K562 (cell line): ENCODE results near the gene PLCB1. TPM values are rescaled to one million over a fixed set of nuclear protein-coding genes. Genes with fewer than 3 reads are reported as not detected.

Source experiments
- ATAC-seq: fragments of 200-7000 bp; cut with Tn5 transposase; 3 replicates; pipeline ENCODE4 v1.9.1; 2020; ENCODE audit warnings: moderate library complexity
- BruUV-seq: library from RNA; stranded (reverse); fragments of 400-500 nt; replicated peaks from 2 replicates; lab custom pipeline; 2021; lab: Mats Ljungman, UMichigan
- CTCF ChIA-PET: fragments of 300-600 bp; formaldehyde crosslinking; extraction: SDS; loops from one replicate; lab custom pipeline; 2021; ENCODE audit warnings: low intra/inter-chr PET ratio; lab: Yijun Ruan, JAX
- POLR2A ChIA-PET: fragments of 300-600, 350-650 bp; sonication (Branson Sonifier 250); formaldehyde crosslinking; extraction: SDS; loops from one replicate; lab custom pipeline; 2021; ENCODE audit warnings: antibody characterized with exemption, inconsistent platforms; lab: Yijun Ruan, JAX
- DNase-seq, 4 experiments: peaks; one replicate each; pipeline versions ENCODE4 v3.0.0 to v3.0.0-alpha.2; 2011 to 2018; ENCODE audit warnings: low spot score in 3 of 4, mixed read lengths in 3 of 4; ENCODE audit errors: extremely low read depth in 1 of 4
- FAIRE-seq: peaks from 2 replicates; lab custom pipeline; 2011; peaks lifted over from hg19 to GRCh38; lab: Jason Lieb, UNC
- H2AFZ ChIP-seq: 2 replicates; pipeline ENCODE4 v1.6.0; 2011; ENCODE audit warnings: low read depth, low read length, control low read depth, inconsistent platforms
- H3K27ac ChIP-seq: fragments of 200-600 bp; 3 replicates; pipeline ENCODE4 v1.8.0; 2011; ENCODE audit warnings: low read depth, mild to moderate bottlenecking, control low read depth, inconsistent platforms, low read length, moderate library complexity, mixed read lengths; ENCODE audit errors: extremely low read depth
- H3K27me3 ChIP-seq, 2 experiments: fragments of 300-600 bp in 1 of 2; 2 replicates in 1 of 2; 3 replicates in 1 of 2; pipeline versions ENCODE4 v1.6.0 to v1.8.0; 2011; ENCODE audit warnings: inconsistent platforms in 2 of 2, low read length in 2 of 2, mild to moderate bottlenecking in 1 of 2, mixed read lengths in 1 of 2, moderate library complexity in 1 of 2; ENCODE audit not compliant: control insufficient read depth in 2 of 2, insufficient read depth in 2 of 2
- H3K36me3 ChIP-seq: fragments of 300-600 bp; 3 replicates; pipeline ENCODE4 v1.8.0; 2011; ENCODE audit warnings: mild to moderate bottlenecking, low read length, inconsistent platforms; ENCODE audit not compliant: control insufficient read depth, insufficient read depth
- H3K4me1 ChIP-seq, 2 experiments: fragments of 200-600 bp in 1 of 2; replicated peaks in 1 of 2; 2 replicates in 1 of 2; 3 replicates in 1 of 2; pipeline versions ENCODE4 v1.5.1 to v1.8.0; 2011; ENCODE audit warnings: inconsistent platforms in 2 of 2, low read length in 2 of 2, mild to moderate bottlenecking in 1 of 2, mixed read lengths in 1 of 2, moderate library complexity in 1 of 2; ENCODE audit not compliant: control insufficient read depth in 2 of 2, insufficient read depth in 2 of 2
- H3K4me2 ChIP-seq: 2 replicates; pipeline ENCODE4 v1.6.1; 2011; ENCODE audit warnings: low read length, control low read depth, inconsistent platforms, mixed read lengths; ENCODE audit not compliant: insufficient read depth
- H3K4me3 ChIP-seq: fragments of 200-600 bp; sonication (generic), shearing (Covaris generic); 2 replicates; pipeline ENCODE4 v1.5.1; 2016; ENCODE audit warnings: control low read depth, inconsistent platforms
- H3K79me2 ChIP-seq: fragments of 200-600 bp; 3 replicates; pipeline ENCODE4 v1.8.0; 2011; ENCODE audit warnings: low read length, inconsistent platforms; ENCODE audit not compliant: control insufficient read depth, insufficient read depth
- H3K9ac ChIP-seq, 2 experiments: 2 replicates each; pipeline versions ENCODE4 v1.6.0 to v1.6.1; 2011; ENCODE audit warnings: low read depth in 2 of 2, low read length in 2 of 2, control low read depth in 1 of 2, inconsistent platforms in 1 of 2, mild to moderate bottlenecking in 1 of 2, mixed read lengths in 1 of 2; ENCODE audit not compliant: insufficient read depth in 1 of 2
- H3K9me1 ChIP-seq: one replicate; pipeline ENCODE4 v1.6.0; 2011; ENCODE audit warnings: inconsistent platforms, mild to moderate bottlenecking, low read length, moderate library complexity; ENCODE audit not compliant: control insufficient read depth, insufficient read depth
- H3K9me3 ChIP-seq: replicated peaks from 2 replicates; pipeline ENCODE4 v1.5.1; 2011; ENCODE audit warnings: low read depth, low read length, inconsistent platforms; ENCODE audit not compliant: control insufficient read depth, insufficient read depth
- H4K20me1 ChIP-seq: replicated peaks from 2 replicates; pipeline ENCODE4 v1.6.1; 2011; ENCODE audit warnings: low read length, inconsistent platforms, mixed read lengths; ENCODE audit not compliant: control insufficient read depth, insufficient read depth
- ARID3B ChIP-seq: fragments of 250-450 bp; sonication (Bioruptor Pico); IDR thresholded peaks from 2 replicates; pipeline ENCODE4 v1.4.0; 2020; ENCODE audit warnings: borderline replicate concordance
- ATF6 ChIP-seq: sonication (generic); formaldehyde crosslinking; IDR thresholded peaks from 2 replicates; pipeline ENCODE4 v1.4.0; 2020; ENCODE audit warnings: mild to moderate bottlenecking, missing genetic modification reagents
- ETV5 ChIP-seq: sonication (generic); formaldehyde crosslinking; IDR thresholded peaks from 2 replicates; pipeline ENCODE4 v1.4.0; 2020; ENCODE audit warnings: low read depth, mild to moderate bottlenecking, missing genetic modification reagents
- FOXK1 ChIP-seq: sonication (generic); formaldehyde crosslinking; IDR thresholded peaks from 2 replicates; pipeline ENCODE4 v1.8.0; 2022; ENCODE audit warnings: missing genetic modification reagents, mild to moderate bottlenecking, borderline replicate concordance
- HNRNPLL ChIP-seq: fragments of 200-400 bp; formaldehyde crosslinking; IDR thresholded peaks from 2 replicates; pipeline ENCODE4 v1.6.1; 2017; ENCODE audit warnings: low read length, low read depth, mild to moderate bottlenecking; ENCODE audit not compliant: poor library complexity, severe bottlenecking
- KDM1A ChIP-seq, 2 experiments: fragments of 450-650 bp; IDR thresholded peaks; 2 replicates each; pipeline ENCODE4 v1.6.1; 2016; ENCODE audit warnings: mild to moderate bottlenecking in 2 of 2
- MXD1 ChIP-seq: fragments of 250-450 bp; sonication (Bioruptor Pico); IDR thresholded peaks from 2 replicates; pipeline ENCODE4 v1.8.0; 2021; ENCODE audit warnings: borderline replicate concordance, mild to moderate bottlenecking, moderate library complexity; ENCODE audit not compliant: poor library complexity, severe bottlenecking
- PHB2 ChIP-seq: fragments of 450-650 bp; IDR thresholded peaks from 2 replicates; pipeline ENCODE4 v1.6.1; 2017; ENCODE audit warnings: low read depth
- SIX5 ChIP-seq, 2 experiments: IDR thresholded peaks; 2 replicates each; pipeline ENCODE4 v1.6.1; 2011; ENCODE audit warnings: low read length in 2 of 2, borderline replicate concordance in 1 of 2, low read depth in 1 of 2, mild to moderate bottlenecking in 1 of 2, moderate library complexity in 1 of 2; ENCODE audit not compliant: insufficient read depth in 1 of 2
- ZNF41 ChIP-seq: fragments of 250-450 bp; sonication (Bioruptor Pico); conservative IDR thresholded peaks from 2 replicates; pipeline ENCODE4 v1.4.0; 2020; ENCODE audit warnings: mild to moderate bottlenecking
- ZNF436 ChIP-seq: fragments of 250-450, 450-650 bp; sonication (Bioruptor Pico); formaldehyde crosslinking; IDR thresholded peaks from 2 replicates; pipeline ENCODE4 v1.7.0; 2020; ENCODE audit warnings: mild to moderate bottlenecking
- ZNF75A ChIP-seq: fragments of 450-650 bp; formaldehyde crosslinking; IDR thresholded peaks from 2 replicates; pipeline ENCODE4 v1.4.0; 2020; ENCODE audit warnings: mild to moderate bottlenecking
- WGBS: fragments of 100-300 bp; shearing (Covaris generic); methylation state at CpG from one replicate; pipeline ENCODE4 v1.1.6; 2016; ENCODE audit warnings: low coverage, mixed read lengths; ENCODE audit not compliant: insufficient coverage; ENCODE audit errors: missing lambda C conversion rate; 5-methylcytosine and 5-hydroxymethylcytosine counted together
- in situ Hi-C: fragments of 300-500 bp; cut with MboI; formaldehyde crosslinking; loops from 4 replicates; pipeline ENCODE4 v1.15.0; 2018; ENCODE audit warnings: inconsistent platforms, mixed read lengths
- intact Hi-C: fragments of 100-400 bp; cut with micrococcal nuclease; formaldehyde crosslinking; loops from 2 replicates; pipeline ENCODE4 v1.14.2; 2022
- polyA plus RNA-seq, 8 experiments: library from polyadenylated mRNA; depleted of rRNA in 4 of 8; stranded (reverse) in 5 of 8; unstranded in 3 of 8; fragments of >200 nt; fragmentation: Nextera tagmentation in 2 of 8; fragmentation: Illumina TruSeq in 1 of 8; extraction: Ambion mirVana in 2 of 8; extraction: Trizol in 1 of 8; gene quantifications; 2 replicates each; pipeline versions ENCODE4 v1.2.1 to v1.2.3, GENCODE V29; 2011 to 2014; ENCODE audit warnings: inconsistent platforms in 1 of 8, missing spikeins in 1 of 8
- total RNA-seq, 7 experiments: library from RNA; depleted of rRNA in 6 of 7; stranded (reverse); fragments of >200 nt in 6 of 7; fragmentation: Illumina TruSeq in 2 of 7; extraction: Trizol in 2 of 7; gene quantifications; 2 replicates each; pipeline versions ENCODE4 v1.2.1 to v1.2.3, GENCODE V29; 2011 to 2021; ENCODE audit warnings: low replicate concordance in 1 of 7

PLCB1 gene
- total and polyA plus RNA-seq, 9 of the 15 experiments (the other 6 are each of a cell fraction or from before 2014, with no cell fraction given) = 0.34 to 3.1 (median 1.3) TPM

- H3K27me3 ChIP-seq = no peaks in the 10 kb centered on the region
- no peak for ATAC-seq
- in situ Hi-C loops = no loop called here
- TF ChIP-seq MXD1 (no peak), ZNF75A (CRISPR knock-in tag) (no peak), HNRNPLL (no peak), PHB2 (no peak), ZNF436 (CRISPR knock-in tag) (no peak), KDM1A (IDR thresholded peaks at IDR 0.05) (no peak), ARID3B (no peak), SIX5 (IDR thresholded peaks at IDR 0.05; ENCODE audit: borderline replicate concordance in 1 of 2, insufficient read depth in 1 of 2, low read depth in 1 of 2, low read length in 2 of 2) (no peak), ZNF41 (CRISPR knock-in tag) (no peak), FOXK1 (CRISPR knock-in tag) (no peak), ATF6 (CRISPR knock-in tag) (no peak), ETV5 (CRISPR knock-in tag) (no peak)
- TF ChIP-seq, all 486 proteins: peak for 0
- no peak for DNase-seq
- H3K4me2 ChIP-seq = no peak overlapping the region
- no peak overlapping the region for H2AFZ ChIP-seq
- H3K9me1 ChIP-seq = no peaks in the 10 kb centered on the region
- H3K9ac ChIP-seq = no peak overlapping the region
- no peaks in the 10 kb centered on the region for H3K9me3 ChIP-seq
- FAIRE-seq = no peak
- no peaks in the 10 kb centered on the region for H4K20me1 ChIP-seq
- ChIA-PET CTCF (no interaction called here), POLR2A (no interaction called here)
- BruUV-seq = no TSS peak
- H3K36me3 ChIP-seq = no peaks in the 10 kb centered on the region
- WGBS = 0% methylated on average over 4 of the region's 4 CpGs
- no peak overlapping the region for H3K4me3 ChIP-seq
- no peak overlapping the region for H3K27ac ChIP-seq
- no peaks in the 10 kb centered on the region for H3K4me1 ChIP-seq
- no peaks in the 10 kb centered on the region for H3K79me2 ChIP-seq
- intact Hi-C loops = no loop called here
These were observed 514.0 kb downstream of the PLCB1 start for GRCh38 chr20:8646033-8646441.
